Measurements from ENCODE around the gene EVC. TPM values are rescaled to one million over a fixed set of nuclear protein-coding genes. Genes with fewer than 3 reads are reported as not detected.

Gene EVC
- total and polyA plus RNA-seq, 2 of the 4 experiments (the other 2 are of a cell fraction): 16.8 to 18.9 TPM

DNA sequence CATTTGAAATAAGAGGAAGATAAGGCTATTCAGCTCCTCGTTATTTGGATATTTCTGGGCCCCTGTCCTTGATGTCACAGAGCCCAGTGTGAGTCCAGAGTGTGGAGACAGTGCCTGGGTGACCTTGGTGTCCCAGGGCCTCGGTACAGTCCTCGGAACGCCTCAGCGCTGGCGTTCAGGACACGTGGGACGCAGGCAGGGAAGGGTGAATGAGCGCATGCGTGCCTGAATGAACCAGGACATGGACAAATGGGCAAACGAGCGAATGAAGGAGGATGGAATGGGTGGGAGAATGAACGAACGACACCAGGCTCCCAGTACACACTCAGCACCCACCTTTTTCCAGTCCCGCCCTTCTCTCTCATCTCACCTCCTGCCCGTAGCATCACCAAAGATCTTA is 44.2 kb downstream of the EVC start:
- Histone ChIP-seq H3K4me3 (ENCODE audit: insufficient read depth, low read depth, low read length) (no peak overlapping the region), H3K9ac (ENCODE audit: low read depth, low read length) (no peak overlapping the region), H2AK5ac (ENCODE audit: low read depth, low read length) (peak overlapping the region; percentile 92), H2BK20ac (ENCODE audit: low read depth, low read length) (no peak overlapping the region), H3K4ac (ENCODE audit: low read depth, low read length) (peak overlapping the region; percentile 46; the same call in 1 of the 2 replicates), H4K5ac (ENCODE audit: low read depth, low read length) (no peak overlapping the region), H3K14ac (replicated peaks; ENCODE audit: low read depth, low read length) (no peak overlapping the region), H3K9me3 (ENCODE audit: control insufficient read depth, insufficient read depth, low read length) (no peaks in the 10 kb centered on the region), H4K8ac (ENCODE audit: low read depth in 2 of 2, low read length in 2 of 2) (peak overlapping the region in 1 of 2 experiments; percentile 17; a peak in 1 of 4 replicates), H2AK9ac (replicated peaks; ENCODE audit: low read depth, low read length, poor library complexity) (peak overlapping the region; percentile 60), H4K20me1 (ENCODE audit: insufficient read depth, low read length) (peaks cover 12% of the 10 kb centered on the region), H2BK120ac (ENCODE audit: low read depth, low read length) (peak overlapping the region; percentile 62; the same call in 1 of the 2 replicates), H2BK5ac (ENCODE audit: low read depth, low read length, poor library complexity, severe bottlenecking) (no peak overlapping the region), H3K9me1 (ENCODE audit: insufficient read depth, low read length) (peaks cover 45% of the 10 kb centered on the region), H3K56ac (ENCODE audit: extremely low read depth, insufficient read depth, low read length) (no peak overlapping the region), H2AFZ (replicated peaks; ENCODE audit: low read length, poor library complexity) (no peak overlapping the region), H3K4me2 (ENCODE audit: low read depth, low read length) (no peak overlapping the region), H3K79me1 (ENCODE audit: low read depth in 1 of 2, low read length in 2 of 2) (peaks cover 21 to 76% of the 10 kb centered on the region in 2 experiments), H2BK15ac (ENCODE audit: low read depth, low read length) (0 out of 3 replicates have a peak overlapping the region, but pooled peaks have one; percentile 40), H3K4me1 (ENCODE audit: control insufficient read depth, insufficient read depth, low read length) (peaks cover 49% of the 10 kb centered on the region), H3K27me3 (ENCODE audit: control insufficient read depth, insufficient read depth, low read length) (no peaks in the 10 kb centered on the region), H3K18ac (ENCODE audit: low read depth, low read length) (no peak overlapping the region), H3K36me3 (ENCODE audit: control insufficient read depth, insufficient read depth, low read length) (peaks cover 60% of the 10 kb centered on the region), H3K23ac (ENCODE audit: low read depth, low read length) (no peak overlapping the region), H4K91ac (ENCODE audit: insufficient read depth, low read depth, low read length) (no peak overlapping the region), H3K27ac (ENCODE audit: insufficient read depth, low read length) (no peak overlapping the region)
- ATAC-seq (ENCODE audit: low read depth) (no peak), DNase-seq (no peak)
- ChIA-PET CTCF (no interaction called here), POLR2A (ENCODE audit: unreplicated experiment) (no interaction called here)
- TF ChIP-seq, protein P1, sequence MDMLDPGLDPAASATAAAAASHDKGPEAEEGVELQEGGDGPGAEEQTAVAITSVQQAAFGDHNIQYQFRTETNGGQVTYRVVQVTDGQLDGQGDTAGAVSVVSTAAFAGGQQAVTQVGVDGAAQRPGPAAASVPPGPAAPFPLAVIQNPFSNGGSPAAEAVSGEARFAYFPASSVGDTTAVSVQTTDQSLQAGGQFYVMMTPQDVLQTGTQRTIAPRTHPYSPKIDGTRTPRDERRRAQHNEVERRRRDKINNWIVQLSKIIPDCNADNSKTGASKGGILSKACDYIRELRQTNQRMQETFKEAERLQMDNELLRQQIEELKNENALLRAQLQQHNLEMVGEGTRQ (IDR thresholded peaks at IDR 0.05; ENCODE audit: low read depth, low read length): no peak
- no peak for TF ChIP-seq FOS (IDR thresholded peaks at IDR 0.05; ENCODE audit: low read depth, low read length)
- no peak for TF ChIP-seq RFX5 (IDR thresholded peaks at IDR 0.05; ENCODE audit: low read depth, low read length)
- no peak for TF ChIP-seq CTCF (conservative IDR thresholded peaks at IDR 0.05; ENCODE audit: low read depth, low read length)
- TF ChIP-seq RAD21 (IDR thresholded peaks at IDR 0.05; ENCODE audit: low read length): no peak
- TF ChIP-seq CHD1 (IDR thresholded peaks at IDR 0.05; ENCODE audit: low read depth, low read length): no peak
- no peak for TF ChIP-seq POLR2A (IDR thresholded peaks at IDR 0.05; ENCODE audit: low read depth, low read length)
- TF ChIP-seq SMC3 (IDR thresholded peaks at IDR 0.05; ENCODE audit: low read depth, low read length): no peak
- TF ChIP-seq BHLHE40 (IDR thresholded peaks at IDR 0.05; ENCODE audit: low read depth, low read length): no peak
- TF ChIP-seq MXI1 (IDR thresholded peaks at IDR 0.05; ENCODE audit: borderline replicate concordance, low read depth, low read length): no peak
- no peak for TF ChIP-seq NFE2L2 (IDR thresholded peaks at IDR 0.05; ENCODE audit: low read depth, low read length)
- TF ChIP-seq, protein P2, sequence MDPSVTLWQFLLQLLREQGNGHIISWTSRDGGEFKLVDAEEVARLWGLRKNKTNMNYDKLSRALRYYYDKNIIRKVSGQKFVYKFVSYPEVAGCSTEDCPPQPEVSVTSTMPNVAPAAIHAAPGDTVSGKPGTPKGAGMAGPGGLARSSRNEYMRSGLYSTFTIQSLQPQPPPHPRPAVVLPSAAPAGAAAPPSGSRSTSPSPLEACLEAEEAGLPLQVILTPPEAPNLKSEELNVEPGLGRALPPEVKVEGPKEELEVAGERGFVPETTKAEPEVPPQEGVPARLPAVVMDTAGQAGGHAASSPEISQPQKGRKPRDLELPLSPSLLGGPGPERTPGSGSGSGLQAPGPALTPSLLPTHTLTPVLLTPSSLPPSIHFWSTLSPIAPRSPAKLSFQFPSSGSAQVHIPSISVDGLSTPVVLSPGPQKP (IDR thresholded peaks at IDR 0.05; ENCODE audit: borderline replicate concordance, low read depth, low read length): no peak
- TF ChIP-seq MAFK (IDR thresholded peaks at IDR 0.05; ENCODE audit: low read depth, low read length): no peak
- no peak for TF ChIP-seq CEBPB (IDR thresholded peaks at IDR 0.05; ENCODE audit: low read depth, low read length)
- no peak for TF ChIP-seq RCOR1 (IDR thresholded peaks at IDR 0.05; ENCODE audit: insufficient replicate concordance, low read length)
- intact Hi-C loops (cut with micrococcal nuclease): no loop called here
- WGBS, 2 experiments (ENCODE audit: extremely low coverage in 2 of 2, insufficient read length in 1 of 2): 100% methylated on average over 1 of the region's 16 CpGs; no CpG with 5 or more reads in 1 of the 2 experiments
- no TSS peak for BruUV-seq (replicated peaks)
- dilution Hi-C loops (cut with HindIII; ENCODE audit: low sequenced_read_pairs, unreplicated experiment): no loop called here
- in situ Hi-C loops (cut with MboI; ENCODE audit: low sequenced_read_pairs): no loop called here

Data from IMR-90 (cell line).